ENCODE measurements around the gene ZNF76.

Gene ZNF76

GRCh38 chr6:35248965-35249364 is 10.6 kb upstream of the ZNF76 start:
- Histone ChIP-seq H4K20me1 (ENCODE audit: insufficient read depth, low read length) (no peaks in the 10 kb centered on the region), H3K4me2 (ENCODE audit: low read length) (no peak overlapping the region), H3K27ac (ENCODE audit: low read length) (no peak overlapping the region), H3K9ac (ENCODE audit: low read length) (no peak overlapping the region), H3K4me1 (ENCODE audit: low read length) (peaks cover 7% of the 10 kb centered on the region), H3K9me3 (ENCODE audit: insufficient read depth, low read length) (no peaks in the 10 kb centered on the region), H3K36me3 (replicated peaks; ENCODE audit: low read depth, low read length) (no peaks in the 10 kb centered on the region), H2AFZ (ENCODE audit: low read depth, low read length) (no peak overlapping the region), H3K4me3 (ENCODE audit: low read length) (no peak overlapping the region), H3K79me2 (ENCODE audit: low read length) (no peaks in the 10 kb centered on the region), H3K27me3 (ENCODE audit: low read depth, low read length) (no peaks in the 10 kb centered on the region)
- TF ChIP-seq, protein P1, sequence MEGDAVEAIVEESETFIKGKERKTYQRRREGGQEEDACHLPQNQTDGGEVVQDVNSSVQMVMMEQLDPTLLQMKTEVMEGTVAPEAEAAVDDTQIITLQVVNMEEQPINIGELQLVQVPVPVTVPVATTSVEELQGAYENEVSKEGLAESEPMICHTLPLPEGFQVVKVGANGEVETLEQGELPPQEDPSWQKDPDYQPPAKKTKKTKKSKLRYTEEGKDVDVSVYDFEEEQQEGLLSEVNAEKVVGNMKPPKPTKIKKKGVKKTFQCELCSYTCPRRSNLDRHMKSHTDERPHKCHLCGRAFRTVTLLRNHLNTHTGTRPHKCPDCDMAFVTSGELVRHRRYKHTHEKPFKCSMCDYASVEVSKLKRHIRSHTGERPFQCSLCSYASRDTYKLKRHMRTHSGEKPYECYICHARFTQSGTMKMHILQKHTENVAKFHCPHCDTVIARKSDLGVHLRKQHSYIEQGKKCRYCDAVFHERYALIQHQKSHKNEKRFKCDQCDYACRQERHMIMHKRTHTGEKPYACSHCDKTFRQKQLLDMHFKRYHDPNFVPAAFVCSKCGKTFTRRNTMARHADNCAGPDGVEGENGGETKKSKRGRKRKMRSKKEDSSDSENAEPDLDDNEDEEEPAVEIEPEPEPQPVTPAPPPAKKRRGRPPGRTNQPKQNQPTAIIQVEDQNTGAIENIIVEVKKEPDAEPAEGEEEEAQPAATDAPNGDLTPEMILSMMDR (IDR thresholded peaks at IDR 0.05; ENCODE audit: low read depth, low read length), result no peak
- no peak for TF ChIP-seq EZH2phosphoT487 (IDR thresholded peaks at IDR 0.05; ENCODE audit: low read depth)

GRCh38 chr6:35251949-35252348 is 7.6 kb upstream of the ZNF76 start:
- H3K36me3 ChIP-seq (replicated peaks; ENCODE audit: low read depth, low read length), result no peaks in the 10 kb centered on the region
- H3K79me2 ChIP-seq (ENCODE audit: low read length), result no peaks in the 10 kb centered on the region
- no peak overlapping the region for H3K9ac ChIP-seq (ENCODE audit: low read length)
- no peak overlapping the region for H3K4me2 ChIP-seq (ENCODE audit: low read length)
- peaks cover 7% of the 10 kb centered on the region for H3K4me1 ChIP-seq (ENCODE audit: low read length)
- no peak overlapping the region for H3K27ac ChIP-seq (ENCODE audit: low read length)
- no peak overlapping the region for H3K4me3 ChIP-seq (ENCODE audit: low read length)
- no peak for TF ChIP-seq EZH2phosphoT487 (IDR thresholded peaks at IDR 0.05; ENCODE audit: low read depth)
- TF ChIP-seq, protein P1 (IDR thresholded peaks at IDR 0.05; ENCODE audit: low read depth, low read length), result no peak
- no peaks in the 10 kb centered on the region for H4K20me1 ChIP-seq (ENCODE audit: insufficient read depth, low read length)
- no peaks in the 10 kb centered on the region for H3K27me3 ChIP-seq (ENCODE audit: low read depth, low read length)
- H3K9me3 ChIP-seq (ENCODE audit: insufficient read depth, low read length), result no peaks in the 10 kb centered on the region
- H2AFZ ChIP-seq (ENCODE audit: low read depth, low read length), result no peak overlapping the region

GRCh38 chr6:35253249-35253648 is 6.3 kb upstream of the ZNF76 start:
- no peak overlapping the region for H3K4me3 ChIP-seq (ENCODE audit: low read length)
- no peaks in the 10 kb centered on the region for H3K36me3 ChIP-seq (replicated peaks; ENCODE audit: low read depth, low read length)
- no peaks in the 10 kb centered on the region for H3K27me3 ChIP-seq (ENCODE audit: low read depth, low read length)
- H3K4me1 ChIP-seq (ENCODE audit: low read length), result peaks cover 3% of the 10 kb centered on the region
- no peak overlapping the region for H2AFZ ChIP-seq (ENCODE audit: low read depth, low read length)
- no peak overlapping the region for H3K9ac ChIP-seq (ENCODE audit: low read length)
- TF ChIP-seq, protein P1 (IDR thresholded peaks at IDR 0.05; ENCODE audit: low read depth, low read length), result no peak
- no peak for TF ChIP-seq EZH2phosphoT487 (IDR thresholded peaks at IDR 0.05; ENCODE audit: low read depth)
- H3K79me2 ChIP-seq (ENCODE audit: low read length), result peaks cover 2% of the 10 kb centered on the region; the same call in 1 of the 2 replicates
- H3K9me3 ChIP-seq (ENCODE audit: insufficient read depth, low read length), result no peaks in the 10 kb centered on the region
- H3K4me2 ChIP-seq (ENCODE audit: low read length), result no peak overlapping the region
- H3K27ac ChIP-seq (ENCODE audit: low read length), result no peak overlapping the region
- H4K20me1 ChIP-seq (ENCODE audit: insufficient read depth, low read length), result no peaks in the 10 kb centered on the region

DNA sequence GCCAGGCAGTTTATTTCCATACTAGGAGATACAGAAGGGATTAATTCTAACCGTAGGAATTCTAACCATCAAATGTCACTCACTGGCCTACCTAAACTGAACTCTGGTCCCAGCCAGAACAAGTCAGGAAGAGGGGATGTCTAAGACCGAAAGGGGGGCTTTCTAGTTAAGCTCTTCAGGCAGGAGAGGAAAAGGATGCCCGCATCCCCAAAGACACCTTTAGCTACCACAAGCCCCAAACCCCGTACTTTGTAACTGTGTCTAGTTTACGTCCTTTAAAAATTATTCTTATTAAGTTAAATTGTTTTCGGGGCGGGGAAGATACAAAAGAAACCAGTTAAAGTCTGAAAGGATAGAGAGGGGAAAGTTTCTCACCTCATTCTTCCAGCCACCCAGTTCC is 1.2 kb upstream of the ZNF76 start:
- H4K20me1 ChIP-seq (ENCODE audit: insufficient read depth, low read length), result no peaks in the 10 kb centered on the region
- H3K9me3 ChIP-seq (ENCODE audit: insufficient read depth, low read length), result no peaks in the 10 kb centered on the region
- H3K9ac ChIP-seq (ENCODE audit: low read length), result peak overlapping the region; percentile 92
- TF ChIP-seq, protein P1 (IDR thresholded peaks at IDR 0.05; ENCODE audit: low read depth, low read length), result no peak
- TF ChIP-seq EZH2phosphoT487 (IDR thresholded peaks at IDR 0.05; ENCODE audit: low read depth), result no peak
- no peaks in the 10 kb centered on the region for H3K36me3 ChIP-seq (replicated peaks; ENCODE audit: low read depth, low read length)
- peak overlapping the region; percentile 88 for H3K4me2 ChIP-seq (ENCODE audit: low read length)
- H3K27ac ChIP-seq (ENCODE audit: low read length), result 0 out of 2 replicates have a peak overlapping the region, but pooled peaks have one; percentile 66
- H2AFZ ChIP-seq (ENCODE audit: low read depth, low read length), result 0 out of 2 replicates have a peak overlapping the region, but pooled peaks have one; percentile 42
- no peaks in the 10 kb centered on the region for H3K27me3 ChIP-seq (ENCODE audit: low read depth, low read length)
- H3K4me1 ChIP-seq (ENCODE audit: low read length), result peaks cover 13% of the 10 kb centered on the region
- H3K4me3 ChIP-seq (ENCODE audit: low read length), result peak overlapping the region; percentile 89
- H3K79me2 ChIP-seq (ENCODE audit: low read length), result peaks cover 10% of the 10 kb centered on the region

All from OCI-LY3 (cell line).